Osteoblast (primary cell): ENCODE measurements around the gene CCDC71L. TPM values are rescaled to one million over a fixed set of nuclear protein-coding genes. Genes with fewer than 3 reads are reported as not detected.

Experiments used
- DNase-seq: peaks from one replicate; pipeline ENCODE4 v3.0.0; 2011; ENCODE audit warnings: low spot score, mixed read lengths; ENCODE audit not compliant: insufficient read length; ENCODE audit errors: missing footprints
- H2AFZ ChIP-seq: 2 replicates; pipeline ENCODE4 v1.6.0; 2011; ENCODE audit warnings: mild to moderate bottlenecking, low read length
- H3K27ac ChIP-seq: 2 replicates; pipeline ENCODE4 v1.5.1; 2011; ENCODE audit warnings: mild to moderate bottlenecking, low read depth, low read length, moderate library complexity
- H3K27me3 ChIP-seq: 2 replicates; pipeline ENCODE4 v1.6.0; 2012; ENCODE audit warnings: mild to moderate bottlenecking, control low read depth, inconsistent platforms, low read length, moderate library complexity; ENCODE audit not compliant: insufficient read depth
- H3K36me3 ChIP-seq: 2 replicates; pipeline ENCODE4 v1.5.1; 2011; ENCODE audit warnings: mild to moderate bottlenecking, low read length, control low read depth, moderate library complexity; ENCODE audit not compliant: insufficient read depth
- H3K4me1 ChIP-seq: 2 replicates; pipeline ENCODE4 v1.5.1; 2011; ENCODE audit warnings: mild to moderate bottlenecking, low read length, control low read depth, moderate library complexity; ENCODE audit not compliant: insufficient read depth
- H3K4me2 ChIP-seq: 2 replicates; pipeline ENCODE4 v1.6.0; 2011; ENCODE audit warnings: mild to moderate bottlenecking, low read length; ENCODE audit not compliant: insufficient read depth
- H3K4me3 ChIP-seq: fragments of 200-600 bp; sonication (generic); 3 replicates; pipeline ENCODE4 v1.5.1; 2012; ENCODE audit warnings: mild to moderate bottlenecking, low read length, inconsistent platforms; ENCODE audit not compliant: insufficient read depth
- H3K79me2 ChIP-seq: 2 replicates; pipeline ENCODE4 v1.6.0; 2012; ENCODE audit warnings: mild to moderate bottlenecking, low read length, control low read depth, inconsistent platforms; ENCODE audit not compliant: insufficient read depth
- H3K9me3 ChIP-seq: 2 replicates; pipeline ENCODE4 v1.5.1; 2011; ENCODE audit warnings: low read depth, low read length, control low read depth
- H4K20me1 ChIP-seq: 2 replicates; pipeline ENCODE4 v1.6.0; 2012; ENCODE audit warnings: mild to moderate bottlenecking, low read length, control low read depth; ENCODE audit not compliant: insufficient read depth
- total RNA-seq: library from RNA; depleted of rRNA; stranded (reverse); fragments of >200 nt; gene quantifications from 2 replicates; pipeline ENCODE4 v1.2.3, GENCODE V29; 2012
- TF ChIP-seq, protein P1 (sequence below): IDR thresholded peaks from 2 replicates; pipeline ENCODE4 v1.5.1; 2011; ENCODE audit warnings: mild to moderate bottlenecking, low read depth, low read length, moderate library complexity; ENCODE audit errors: extremely low read depth

Gene CCDC71L
- total RNA-seq, 1 donor, result 29.3 TPM

DNA sequence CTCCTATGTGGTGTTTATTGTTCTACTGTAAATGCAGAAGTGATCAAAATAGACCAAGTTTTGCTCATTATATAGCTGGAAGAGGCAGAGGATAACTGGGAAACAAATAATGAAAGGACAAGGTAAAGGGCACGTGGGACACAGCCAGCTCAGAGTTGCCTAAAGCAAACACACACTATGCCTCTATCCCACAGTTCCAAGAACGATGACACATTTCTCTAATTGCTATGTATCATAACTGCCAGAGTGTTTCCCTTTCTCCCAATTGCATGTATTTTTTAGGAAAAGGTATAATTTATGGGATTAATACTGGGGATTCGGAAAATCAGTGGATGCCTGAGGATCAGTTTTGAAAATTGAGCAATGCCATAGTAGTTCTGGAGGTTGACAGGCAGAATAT is 49.0 kb downstream of the CCDC71L start:
- no peaks in the 10 kb centered on the region for H3K79me2 ChIP-seq
- no peaks in the 10 kb centered on the region for H3K27me3 ChIP-seq
- no peaks in the 10 kb centered on the region for H3K36me3 ChIP-seq
- H4K20me1 ChIP-seq, result no peaks in the 10 kb centered on the region
- peak overlapping the region; percentile 67 for H3K27ac ChIP-seq
- TF ChIP-seq, protein P1, sequence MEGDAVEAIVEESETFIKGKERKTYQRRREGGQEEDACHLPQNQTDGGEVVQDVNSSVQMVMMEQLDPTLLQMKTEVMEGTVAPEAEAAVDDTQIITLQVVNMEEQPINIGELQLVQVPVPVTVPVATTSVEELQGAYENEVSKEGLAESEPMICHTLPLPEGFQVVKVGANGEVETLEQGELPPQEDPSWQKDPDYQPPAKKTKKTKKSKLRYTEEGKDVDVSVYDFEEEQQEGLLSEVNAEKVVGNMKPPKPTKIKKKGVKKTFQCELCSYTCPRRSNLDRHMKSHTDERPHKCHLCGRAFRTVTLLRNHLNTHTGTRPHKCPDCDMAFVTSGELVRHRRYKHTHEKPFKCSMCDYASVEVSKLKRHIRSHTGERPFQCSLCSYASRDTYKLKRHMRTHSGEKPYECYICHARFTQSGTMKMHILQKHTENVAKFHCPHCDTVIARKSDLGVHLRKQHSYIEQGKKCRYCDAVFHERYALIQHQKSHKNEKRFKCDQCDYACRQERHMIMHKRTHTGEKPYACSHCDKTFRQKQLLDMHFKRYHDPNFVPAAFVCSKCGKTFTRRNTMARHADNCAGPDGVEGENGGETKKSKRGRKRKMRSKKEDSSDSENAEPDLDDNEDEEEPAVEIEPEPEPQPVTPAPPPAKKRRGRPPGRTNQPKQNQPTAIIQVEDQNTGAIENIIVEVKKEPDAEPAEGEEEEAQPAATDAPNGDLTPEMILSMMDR, result no peak
- no peak overlapping the region for H3K4me3 ChIP-seq
- H3K4me1 ChIP-seq, result peaks cover 58% of the 10 kb centered on the region
- H3K4me2 ChIP-seq, result peak overlapping the region; percentile 23
- no peak for DNase-seq
- H3K9me3 ChIP-seq, result no peaks in the 10 kb centered on the region
- no peak overlapping the region for H2AFZ ChIP-seq

DNA sequence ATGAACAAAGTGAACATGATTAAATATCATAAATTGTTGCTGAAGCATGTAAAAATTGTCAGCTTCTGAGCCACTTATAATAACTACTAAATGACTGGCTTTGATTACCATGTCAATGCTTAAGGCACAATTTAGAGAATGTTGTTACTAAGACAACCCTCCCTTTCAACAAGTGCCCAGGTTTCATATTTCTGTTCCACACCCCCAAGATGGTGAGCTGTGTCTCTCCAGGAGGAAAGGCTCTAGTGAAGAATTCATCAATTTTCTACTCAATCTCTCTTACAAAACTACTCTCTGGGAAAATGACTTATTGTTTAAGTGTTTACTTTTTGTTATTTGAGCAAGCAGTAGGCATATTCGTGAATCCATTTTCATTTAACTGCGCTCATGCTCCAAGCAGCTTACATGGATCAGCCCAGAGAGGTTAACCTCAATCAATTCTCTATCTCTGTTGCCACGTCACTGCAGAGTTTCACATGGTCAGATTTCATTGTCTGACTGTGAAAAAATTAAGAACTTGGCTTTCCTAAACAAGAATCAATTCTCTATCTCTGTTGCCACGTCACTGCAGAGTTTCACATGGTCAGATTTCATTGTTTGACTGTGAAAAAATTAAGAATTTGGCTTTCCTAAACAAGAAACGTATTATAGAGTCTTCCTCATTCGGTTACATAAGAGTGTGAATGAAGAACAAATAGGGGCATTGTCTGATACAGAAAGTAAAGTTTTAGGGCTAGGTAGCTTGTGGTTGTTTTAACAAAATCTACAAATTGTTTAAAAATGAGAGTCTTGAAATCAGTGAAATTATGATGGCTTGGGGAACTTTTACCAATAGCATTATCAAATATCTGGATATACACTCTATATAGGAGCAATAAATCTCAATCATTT is 49.7 kb downstream of the CCDC71L start:
- H3K79me2 ChIP-seq, result no peaks in the 10 kb centered on the region
- no peaks in the 10 kb centered on the region for H3K36me3 ChIP-seq
- TF ChIP-seq, protein P1, result no peak
- H3K9me3 ChIP-seq, result no peaks in the 10 kb centered on the region
- H3K4me2 ChIP-seq, result peak overlapping the region; percentile 23
- no peak overlapping the region for H3K4me3 ChIP-seq
- peak overlapping the region; percentile 67 for H3K27ac ChIP-seq
- no peak for DNase-seq
- H3K27me3 ChIP-seq, result no peaks in the 10 kb centered on the region
- H4K20me1 ChIP-seq, result no peaks in the 10 kb centered on the region
- peaks cover 54% of the 10 kb centered on the region for H3K4me1 ChIP-seq
- H2AFZ ChIP-seq, result peak overlapping the region; percentile 67

DNA sequence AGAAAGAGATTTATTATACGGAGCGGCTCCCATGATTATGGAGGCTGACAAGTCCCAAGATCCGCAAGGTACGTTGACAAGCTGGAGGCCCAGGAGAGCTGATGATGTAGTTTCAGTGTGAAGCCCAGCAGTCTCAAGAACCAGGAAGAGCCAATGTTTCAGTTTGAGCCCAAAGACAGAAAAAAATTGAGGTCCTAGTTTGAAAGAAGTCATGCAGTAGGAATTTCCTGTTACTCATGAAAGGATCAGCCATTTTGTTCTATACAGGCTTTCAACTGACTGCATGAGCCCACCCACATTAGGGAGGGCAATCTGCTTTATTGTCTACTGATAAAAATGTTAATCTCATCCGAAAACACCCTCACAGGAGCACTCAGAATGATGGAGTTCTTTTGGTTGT is 51.5 kb downstream of the CCDC71L start:
- H3K4me2 ChIP-seq, result peak overlapping the region; percentile 1

DNA sequence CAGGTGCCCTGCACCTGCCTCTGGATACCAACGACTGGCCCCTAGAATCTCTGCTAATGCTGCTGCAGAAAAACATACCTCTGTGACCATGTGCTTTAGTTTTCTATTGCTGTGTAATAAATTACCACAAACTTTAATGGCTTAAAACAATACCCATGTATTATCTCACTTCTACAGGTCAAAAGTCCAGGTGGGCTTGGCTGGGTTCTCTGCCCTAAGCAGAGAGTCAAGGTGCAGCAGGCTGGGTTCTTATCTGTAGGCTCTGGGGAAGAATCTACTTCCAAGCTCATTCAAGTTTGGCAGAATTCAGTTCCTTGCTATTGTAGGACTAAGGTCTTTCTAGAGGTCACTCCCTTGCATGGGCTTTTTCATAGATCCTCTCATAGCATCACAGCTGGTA is 52.3 kb downstream of the CCDC71L start:
- Histone ChIP-seq H3K4me3 (no peak overlapping the region), H3K79me2 (no peaks in the 10 kb centered on the region), H4K20me1 (no peaks in the 10 kb centered on the region), H3K9me3 (no peaks in the 10 kb centered on the region), H3K27ac (peak overlapping the region; percentile 60), H3K4me1 (peaks cover 37% of the 10 kb centered on the region), H2AFZ (peak overlapping the region; percentile 58), H3K27me3 (no peaks in the 10 kb centered on the region), H3K4me2 (no peak overlapping the region), H3K36me3 (no peaks in the 10 kb centered on the region)
- TF ChIP-seq, protein P1, result no peak
- DNase-seq, result no peak

More for the DNA sequence above, 51.5 kb downstream of the CCDC71L start:
- H3K4me3 ChIP-seq, result no peak overlapping the region
- TF ChIP-seq, protein P1, result no peak
- DNase-seq, result peak; percentile 76
- peaks cover 43% of the 10 kb centered on the region for H3K4me1 ChIP-seq
- H2AFZ ChIP-seq, result peak overlapping the region; percentile 58
- no peaks in the 10 kb centered on the region for H3K36me3 ChIP-seq
- peak overlapping the region; percentile 60 for H3K27ac ChIP-seq
- H3K9me3 ChIP-seq, result no peaks in the 10 kb centered on the region
- no peaks in the 10 kb centered on the region for H4K20me1 ChIP-seq
- H3K79me2 ChIP-seq, result no peaks in the 10 kb centered on the region
- H3K27me3 ChIP-seq, result no peaks in the 10 kb centered on the region

Other genes starting within 250 kb of the CCDC71L start
- gene PIK3CG, start 204.1 kb upstream of the CCDC71L start, total RNA-seq, result not detected in 2 replicates